GM15510 (cell line): ENCODE results near the gene NAA38.

Experiments
- POLR2A ChIP-seq: IDR thresholded peaks from 3 replicates; pipeline ENCODE4 v1.6.1; 2011; ENCODE audit warnings: borderline replicate concordance; ENCODE audit not compliant: insufficient read length; ENCODE audit errors: extremely low read depth

The NAA38 gene

GRCh38 chr17:7849751-7850504 is 7.4 kb downstream of the NAA38 start:
- no peak for TF ChIP-seq POLR2A

GRCh38 chr17:7849130-7849750 is 8.1 kb downstream of the NAA38 start:
- TF ChIP-seq POLR2A: no peak

GRCh38 chr17:7848739-7849129 is 8.6 kb downstream of the NAA38 start:
- TF ChIP-seq POLR2A: no peak

GRCh38 chr17:7848131-7848579 is 9.2 kb downstream of the NAA38 start:
- no peak for TF ChIP-seq POLR2A

- TF ChIP-seq POLR2A: no peak
Measured at GRCh38 chr17:7846765-7847661, 10.3 kb downstream of the NAA38 start.

- no peak for TF ChIP-seq POLR2A
Measured at GRCh38 chr17:7846063-7846735, 11.2 kb downstream of the NAA38 start.

GRCh38 chr17:7845359-7846062 is 11.8 kb downstream of the NAA38 start:
- TF ChIP-seq POLR2A: no peak

GRCh38 chr17:7844292-7845154 is 12.8 kb downstream of the NAA38 start:
- peak; percentile 54 for TF ChIP-seq POLR2A

- TF ChIP-seq POLR2A: peak; percentile 56
Measured at GRCh38 chr17:7843536-7844291, 13.6 kb downstream of the NAA38 start.

- TF ChIP-seq POLR2A: no peak
Measured at GRCh38 chr17:7843257-7843535, 14.2 kb downstream of the NAA38 start.

- peak; percentile 34 for TF ChIP-seq POLR2A
Measured at GRCh38 chr17:7842380-7843256, 14.7 kb downstream of the NAA38 start.

- peak; percentile 25 for TF ChIP-seq POLR2A
Measured at GRCh38 chr17:7841915-7842379, 15.4 kb downstream of the NAA38 start.
